ENCODE measurements around the gene ABI3.

DNA sequence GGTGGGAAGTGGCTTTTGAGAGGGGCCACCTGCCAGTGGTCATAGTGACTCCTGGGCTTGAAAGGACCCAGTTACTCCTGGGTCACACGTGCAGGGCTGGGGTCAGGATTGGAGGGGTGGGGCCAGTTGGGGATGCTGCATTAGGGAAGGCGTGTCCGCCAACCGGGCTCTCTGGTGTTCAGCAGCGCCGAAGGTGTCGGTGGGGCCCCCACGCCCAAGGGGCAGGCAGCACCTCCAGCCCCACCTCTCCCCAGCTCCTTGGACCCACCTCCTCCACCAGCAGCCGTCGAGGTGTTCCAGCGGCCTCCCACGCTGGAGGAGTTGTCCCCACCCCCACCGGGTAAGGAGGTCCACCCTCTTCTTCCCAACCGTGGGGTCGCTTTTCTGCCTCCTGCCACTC, 9.5 kb downstream of the ABI3 start:
- TF ChIP-seq MEF2A (IDR thresholded peaks at IDR 0.05; ENCODE audit: control insufficient read depth, low read depth, low read length) (no peak), NBN (IDR thresholded peaks at IDR 0.05; ENCODE audit: low read depth) (no peak), MXI1 (IDR thresholded peaks at IDR 0.05; ENCODE audit: low read depth, low read length) (no peak), CEBPB (tag; IDR thresholded peaks at IDR 0.05) (no peak), RCOR1 (IDR thresholded peaks at IDR 0.05; ENCODE audit: borderline replicate concordance in 1 of 2, low read depth in 2 of 2, low read length in 2 of 2) (no peak), TAF1 (IDR thresholded peaks at IDR 0.05; ENCODE audit: control insufficient read depth, extremely low read depth, insufficient read depth, low read length, severe bottlenecking) (no peak), YY1 (IDR thresholded peaks at IDR 0.05; ENCODE audit: borderline replicate concordance in 1 of 3, control insufficient read depth in 1 of 3, extremely low read depth in 1 of 3, insufficient read depth in 3 of 3, insufficient read length in 1 of 3, insufficient replicate concordance in 2 of 3, low read depth in 1 of 3, low read length in 2 of 3) (no peak), ZNF507 (tag; conservative IDR thresholded peaks at IDR 0.05) (no peak), JUN (IDR thresholded peaks at IDR 0.05; ENCODE audit: borderline replicate concordance, low read depth, low read length) (no peak), JUN (CRISPR knock-in tag; IDR thresholded peaks at IDR 0.05; ENCODE audit: borderline replicate concordance) (no peak), SPI1 (IDR thresholded peaks at IDR 0.05; ENCODE audit: borderline replicate concordance, low read depth, low read length) (no peak), ZSCAN32 (CRISPR knock-in tag; IDR thresholded peaks at IDR 0.05) (no peak)
- TF ChIP-seq, protein P1, sequence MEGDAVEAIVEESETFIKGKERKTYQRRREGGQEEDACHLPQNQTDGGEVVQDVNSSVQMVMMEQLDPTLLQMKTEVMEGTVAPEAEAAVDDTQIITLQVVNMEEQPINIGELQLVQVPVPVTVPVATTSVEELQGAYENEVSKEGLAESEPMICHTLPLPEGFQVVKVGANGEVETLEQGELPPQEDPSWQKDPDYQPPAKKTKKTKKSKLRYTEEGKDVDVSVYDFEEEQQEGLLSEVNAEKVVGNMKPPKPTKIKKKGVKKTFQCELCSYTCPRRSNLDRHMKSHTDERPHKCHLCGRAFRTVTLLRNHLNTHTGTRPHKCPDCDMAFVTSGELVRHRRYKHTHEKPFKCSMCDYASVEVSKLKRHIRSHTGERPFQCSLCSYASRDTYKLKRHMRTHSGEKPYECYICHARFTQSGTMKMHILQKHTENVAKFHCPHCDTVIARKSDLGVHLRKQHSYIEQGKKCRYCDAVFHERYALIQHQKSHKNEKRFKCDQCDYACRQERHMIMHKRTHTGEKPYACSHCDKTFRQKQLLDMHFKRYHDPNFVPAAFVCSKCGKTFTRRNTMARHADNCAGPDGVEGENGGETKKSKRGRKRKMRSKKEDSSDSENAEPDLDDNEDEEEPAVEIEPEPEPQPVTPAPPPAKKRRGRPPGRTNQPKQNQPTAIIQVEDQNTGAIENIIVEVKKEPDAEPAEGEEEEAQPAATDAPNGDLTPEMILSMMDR (IDR thresholded peaks at IDR 0.05 in 2 of 3, conservative IDR thresholded peaks at IDR 0.05 in 1 of 3; ENCODE audit: insufficient read depth in 2 of 3, low read depth in 1 of 3, low read length in 3 of 3), result no peak

Data from K562 (cell line).